Stomach (tissue), 9 donors: ENCODE measurements around the gene NFATC2IP. TPM values are rescaled to one million over a fixed set of nuclear protein-coding genes. Genes with fewer than 3 reads are reported as not detected.

Experiments
- DNase-seq, 2 donors: peaks; one replicate each; pipeline versions ENCODE4 v3.0.0 to v3.0.0-alpha.2; 2013 to 2019
- H3K27ac ChIP-seq, 5 donors: fragments of 200-600 bp in 4 of 5; sonication (generic) in 4 of 5; one replicate each; pipeline ENCODE4 v1.5.1; 2013 to 2019; ENCODE audit warnings: mild to moderate bottlenecking in 1 of 5, moderate library complexity in 1 of 5
- H3K27me3 ChIP-seq, 3 donors: fragments of 200-600 bp; sonication (generic); one replicate each; pipeline ENCODE4 v1.5.1; 2017 to 2019; ENCODE audit warnings: mixed run types in 1 of 3
- H3K36me3 ChIP-seq, 4 donors: fragments of 200-600 bp; sonication (generic); 1 replicate in 3 of 4; 2 replicates in 1 of 4; pipeline ENCODE4 v1.5.1; 2016 to 2019
- H3K4me1 ChIP-seq, 4 donors: fragments of 200-600 bp; sonication (generic); one replicate each; pipeline ENCODE4 v1.5.1; 2016 to 2019
- H3K4me3 ChIP-seq, 4 donors: fragments of 200-600 bp; sonication (generic) in 3 of 4; one replicate each; pipeline ENCODE4 v1.5.1; 2016 to 2019; ENCODE audit warnings: mild to moderate bottlenecking in 1 of 4
- H3K9me3 ChIP-seq, 4 donors: fragments of 200-600 bp; sonication (generic); one replicate each; pipeline ENCODE4 v1.5.1; 2016 to 2019
- EP300 ChIP-seq: sonication (generic); formaldehyde crosslinking; IDR thresholded peaks from one replicate; pipeline ENCODE4 v1.6.1; 2017; ENCODE audit warnings: antibody characterized with exemption
- POLR2A ChIP-seq, 4 donors: fragments of 450-650 bp; IDR thresholded peaks; one replicate each; pipeline ENCODE4 v1.6.1; 2016; ENCODE audit warnings: antibody characterized with exemption in 4 of 4, control low read depth in 2 of 4, mild to moderate bottlenecking in 1 of 4, moderate library complexity in 1 of 4
- POLR2AphosphoS5 ChIP-seq, 3 donors: sonication (generic); formaldehyde crosslinking; IDR thresholded peaks; one replicate each; pipeline ENCODE4 v1.6.1; 2016; ENCODE audit warnings: antibody characterized with exemption in 3 of 3
- WGBS, 5 donors: extraction: QIAGEN DNeasy Blood & Tissue Kit in 3 of 5; methylation state at CpG; one replicate each; pipeline versions ENCODE4 v1.1.5 to v1.1.7; 2013 to 2018; 5-methylcytosine and 5-hydroxymethylcytosine counted together
- intact Hi-C: fragments of 100-400 bp; cut with DNase I; formaldehyde crosslinking; loops from one replicate; pipeline ENCODE4 v1.15.1; 2023; ENCODE audit warnings: low total_unique reads
- polyA plus RNA-seq, 3 donors: library from polyadenylated mRNA; stranded (reverse); fragments of 200-250 nt; gene quantifications; one replicate each; pipeline ENCODE4 v1.2.3, GENCODE V29; 2013
- total RNA-seq, 5 donors: library from RNA; depleted of rRNA; stranded (reverse); fragments of >200 nt; gene quantifications; one replicate each; pipeline versions ENCODE4 v1.1.0 to v1.2.3, GENCODE V29; 2014 to 2016
- TF ChIP-seq, protein P1 (sequence below), 7 experiments: fragments of 450-650 bp in 4 of 7; fragments of 200-600 bp in 3 of 7; sonication (generic) in 3 of 7; IDR thresholded peaks; one replicate each; pipeline ENCODE4 v1.5.1; 2016 to 2019; ENCODE audit warnings: antibody characterized with exemption in 7 of 7, control low read depth in 2 of 7, mild to moderate bottlenecking in 1 of 7
- donor health status: healthy with polysubstance abuse.
- donor health status: Bipolar disorder and iron deficiency.
- donor health status: healthy.

Gene NFATC2IP
- total and polyA plus RNA-seq, 8 donors, result 10.4 to 265 (median 31.7) TPM

DNA sequence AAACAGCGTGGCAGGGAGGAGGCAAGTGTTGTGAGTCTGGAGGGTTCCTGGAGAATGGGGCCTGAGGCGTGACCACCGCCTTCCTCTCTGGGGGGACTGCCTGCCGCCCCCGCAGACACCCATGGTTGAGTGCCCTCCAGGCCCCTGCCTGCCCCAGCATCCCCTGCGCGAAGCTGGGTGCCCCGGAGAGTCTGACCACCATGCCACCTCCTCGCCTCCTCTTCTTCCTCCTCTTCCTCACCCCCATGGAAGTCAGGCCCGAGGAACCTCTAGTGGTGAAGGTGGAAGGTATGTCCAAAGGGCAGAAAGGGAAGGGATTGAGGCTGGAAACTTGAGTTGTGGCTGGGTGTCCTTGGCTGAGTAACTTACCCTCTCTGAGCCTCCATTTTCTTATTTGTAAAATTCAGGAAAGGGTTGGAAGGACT, 18.9 kb upstream of the NFATC2IP start, which contains the start of gene CD19:
Gene CD19 (plus strand): TSS at position 171 of the 425 bp plus-strand sequence. CDS start 30 bp downstream, at position 201.
- Histone ChIP-seq H3K27ac (no peak within 1 kb of the TSS), H3K27me3 (no peaks in the 10 kb centered on the region), H3K9me3 (no peaks in the 10 kb centered on the region), H3K4me3 (peak within 1 kb of the TSS in 1 of 4 donors; percentile 16), H3K4me1 (peaks cover 4 to 14% (median 10%) of the 10 kb centered on the region in 4 donors), H3K36me3 (no peaks in the 10 kb centered on the region)
- WGBS, 5 donors, result 84 to 93% (median 91%) methylated on average over 10 of the region's 10 CpGs
- intact Hi-C loops, result loop anchor here (10.0 kb wide), 1 partner anchor 47 kb away; no protein-coding TSS in a partner anchor
- no peak for TF ChIP-seq EP300
- TF ChIP-seq POLR2AphosphoS5 (IDR thresholded peaks at IDR 0.05), result no peak
- TF ChIP-seq POLR2A (IDR thresholded peaks at IDR 0.05), result no peak
- TF ChIP-seq, protein P1, sequence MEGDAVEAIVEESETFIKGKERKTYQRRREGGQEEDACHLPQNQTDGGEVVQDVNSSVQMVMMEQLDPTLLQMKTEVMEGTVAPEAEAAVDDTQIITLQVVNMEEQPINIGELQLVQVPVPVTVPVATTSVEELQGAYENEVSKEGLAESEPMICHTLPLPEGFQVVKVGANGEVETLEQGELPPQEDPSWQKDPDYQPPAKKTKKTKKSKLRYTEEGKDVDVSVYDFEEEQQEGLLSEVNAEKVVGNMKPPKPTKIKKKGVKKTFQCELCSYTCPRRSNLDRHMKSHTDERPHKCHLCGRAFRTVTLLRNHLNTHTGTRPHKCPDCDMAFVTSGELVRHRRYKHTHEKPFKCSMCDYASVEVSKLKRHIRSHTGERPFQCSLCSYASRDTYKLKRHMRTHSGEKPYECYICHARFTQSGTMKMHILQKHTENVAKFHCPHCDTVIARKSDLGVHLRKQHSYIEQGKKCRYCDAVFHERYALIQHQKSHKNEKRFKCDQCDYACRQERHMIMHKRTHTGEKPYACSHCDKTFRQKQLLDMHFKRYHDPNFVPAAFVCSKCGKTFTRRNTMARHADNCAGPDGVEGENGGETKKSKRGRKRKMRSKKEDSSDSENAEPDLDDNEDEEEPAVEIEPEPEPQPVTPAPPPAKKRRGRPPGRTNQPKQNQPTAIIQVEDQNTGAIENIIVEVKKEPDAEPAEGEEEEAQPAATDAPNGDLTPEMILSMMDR (IDR thresholded peaks at IDR 0.05), result no peak
- DNase-seq, result no peak

DNA sequence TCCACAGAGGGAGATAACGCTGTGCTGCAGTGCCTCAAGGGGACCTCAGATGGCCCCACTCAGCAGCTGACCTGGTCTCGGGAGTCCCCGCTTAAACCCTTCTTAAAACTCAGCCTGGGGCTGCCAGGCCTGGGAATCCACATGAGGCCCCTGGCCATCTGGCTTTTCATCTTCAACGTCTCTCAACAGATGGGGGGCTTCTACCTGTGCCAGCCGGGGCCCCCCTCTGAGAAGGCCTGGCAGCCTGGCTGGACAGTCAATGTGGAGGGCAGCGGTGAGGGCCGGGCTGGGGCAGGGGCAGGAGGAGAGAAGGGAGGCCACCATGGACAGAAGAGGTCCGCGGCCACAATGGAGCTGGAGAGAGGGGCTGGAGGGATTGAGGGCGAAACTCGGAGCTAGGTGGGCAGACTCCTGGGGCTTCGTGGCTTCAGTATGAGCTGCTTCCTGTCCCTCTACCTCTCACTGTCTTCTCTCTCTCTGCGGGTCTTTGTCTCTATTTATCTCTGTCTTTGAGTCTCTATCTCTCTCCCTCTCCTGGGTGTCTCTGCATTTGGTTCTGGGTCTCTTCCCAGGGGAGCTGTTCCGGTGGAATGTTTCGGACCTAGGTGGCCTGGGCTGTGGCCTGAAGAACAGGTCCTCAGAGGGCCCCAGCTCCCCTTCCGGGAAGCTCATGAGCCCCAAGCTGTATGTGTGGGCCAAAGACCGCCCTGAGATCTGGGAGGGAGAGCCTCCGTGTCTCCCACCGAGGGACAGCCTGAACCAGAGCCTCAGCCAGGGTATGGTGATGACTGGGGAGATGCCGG, 18.2 kb upstream of the NFATC2IP start:
- no peaks in the 10 kb centered on the region for H3K9me3 ChIP-seq
- DNase-seq, result no peak
- no peak overlapping the region for H3K27ac ChIP-seq
- no peaks in the 10 kb centered on the region for H3K36me3 ChIP-seq
- intact Hi-C loops, result loop anchor here (10.0 kb wide), 1 partner anchor 48 kb away; no protein-coding TSS in a partner anchor
- WGBS, 5 donors, result 81 to 91% (median 86%) methylated on average over 19 to 20 of the region's 20 CpGs
- TF ChIP-seq POLR2A (IDR thresholded peaks at IDR 0.05), result no peak
- no peak for TF ChIP-seq POLR2AphosphoS5 (IDR thresholded peaks at IDR 0.05)
- no peak for TF ChIP-seq EP300
- TF ChIP-seq, protein P1 (IDR thresholded peaks at IDR 0.05), result no peak
- H3K27me3 ChIP-seq, result no peaks in the 10 kb centered on the region
- H3K4me1 ChIP-seq, result peaks cover 4 to 19% (median 12%) of the 10 kb centered on the region in 4 donors
- H3K4me3 ChIP-seq, result peak overlapping the region in 1 of 4 donors; percentile 16

DNA sequence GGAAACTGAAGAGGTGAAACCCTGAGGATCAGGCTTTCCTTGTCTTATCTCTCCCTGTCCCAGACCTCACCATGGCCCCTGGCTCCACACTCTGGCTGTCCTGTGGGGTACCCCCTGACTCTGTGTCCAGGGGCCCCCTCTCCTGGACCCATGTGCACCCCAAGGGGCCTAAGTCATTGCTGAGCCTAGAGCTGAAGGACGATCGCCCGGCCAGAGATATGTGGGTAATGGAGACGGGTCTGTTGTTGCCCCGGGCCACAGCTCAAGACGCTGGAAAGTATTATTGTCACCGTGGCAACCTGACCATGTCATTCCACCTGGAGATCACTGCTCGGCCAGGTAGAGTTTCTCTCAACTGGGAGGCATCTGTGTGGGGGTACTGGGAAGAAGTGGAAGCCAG, 17.6 kb upstream of the NFATC2IP start:
- Histone ChIP-seq H3K36me3 (no peaks in the 10 kb centered on the region), H3K4me1 (peaks cover 4 to 19% (median 12%) of the 10 kb centered on the region in 4 donors), H3K4me3 (no peak overlapping the region), H3K27ac (no peak overlapping the region), H3K9me3 (no peaks in the 10 kb centered on the region), H3K27me3 (no peaks in the 10 kb centered on the region)
- TF ChIP-seq EP300 (no peak), POLR2AphosphoS5 (IDR thresholded peaks at IDR 0.05) (no peak), POLR2A (IDR thresholded peaks at IDR 0.05) (no peak)
- intact Hi-C loops, result loop anchor here (10.0 kb wide), 1 partner anchor 48 kb away; no protein-coding TSS in a partner anchor
- WGBS, 5 donors, result 69 to 85% (median 79%) methylated on average over 8 of the region's 8 CpGs
- DNase-seq, result no peak

DNA sequence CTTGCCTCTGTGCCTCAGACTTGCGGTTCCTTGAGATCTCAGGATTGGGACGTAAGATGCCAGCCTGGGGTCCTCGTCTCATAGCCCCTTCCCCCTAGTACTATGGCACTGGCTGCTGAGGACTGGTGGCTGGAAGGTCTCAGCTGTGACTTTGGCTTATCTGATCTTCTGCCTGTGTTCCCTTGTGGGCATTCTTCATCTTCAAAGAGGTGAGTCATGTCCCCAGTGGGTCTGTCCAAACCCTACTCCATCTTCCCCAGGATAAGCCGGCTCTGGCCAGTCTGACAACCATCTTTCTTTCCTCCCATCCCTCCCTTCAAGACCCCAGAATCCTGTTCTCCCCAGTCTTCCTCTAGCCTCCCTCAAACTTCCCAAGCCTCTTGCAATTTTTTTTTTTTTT, 15.4 kb upstream of the NFATC2IP start:
- TF ChIP-seq EP300 (no peak), POLR2A (IDR thresholded peaks at IDR 0.05) (no peak), POLR2AphosphoS5 (IDR thresholded peaks at IDR 0.05) (no peak)
- TF ChIP-seq, protein P1 (IDR thresholded peaks at IDR 0.05), result no peak
- no peaks in the 10 kb centered on the region for H3K9me3 ChIP-seq
- H3K27ac ChIP-seq, result no peak overlapping the region
- no peak for DNase-seq
- H3K4me1 ChIP-seq, result peaks cover 4 to 19% (median 12%) of the 10 kb centered on the region in 4 donors
- no peak overlapping the region for H3K4me3 ChIP-seq
- intact Hi-C loops, result loop anchor here (10.0 kb wide), 1 partner anchor 51 kb away; no protein-coding TSS in a partner anchor
- H3K27me3 ChIP-seq, result no peaks in the 10 kb centered on the region
- no peaks in the 10 kb centered on the region for H3K36me3 ChIP-seq
- 95 to 100% (median 97%) methylated on average over 4 of the region's 4 CpGs for WGBS, 5 donors
